HL-60 (cell line): Measurements from ENCODE around the gene SCAMP2.

ENCODE experiments used
- DNase-seq, 2 experiments: peaks; one replicate each; pipeline ENCODE4 v3.0.0-alpha.2; 2010 to 2020; ENCODE audit warnings: low read depth in 1 of 2, low spot score in 1 of 2
- H3K27ac ChIP-seq: fragments of 250-450 bp; sonication (Bioruptor Pico); replicated peaks from 2 replicates; pipeline ENCODE4 v1.5.1; 2020; ENCODE audit warnings: mild to moderate bottlenecking, moderate library complexity
- H3K27me3 ChIP-seq: fragments of 250-450 bp; sonication (Bioruptor Pico); 2 replicates; pipeline ENCODE4 v1.5.1; 2021; ENCODE audit warnings: mild to moderate bottlenecking, moderate library complexity; ENCODE audit not compliant: insufficient read depth, poor library complexity, severe bottlenecking
- H3K4me3 ChIP-seq: replicated peaks from 2 replicates; pipeline ENCODE4 v1.5.1; 2011; ENCODE audit warnings: mild to moderate bottlenecking, control low read depth, low read length; ENCODE audit not compliant: insufficient read depth
- CTCF ChIP-seq: IDR thresholded peaks from one replicate; pipeline ENCODE4 v1.5.1; 2011; ENCODE audit warnings: low read length, control low read depth, inconsistent platforms; ENCODE audit not compliant: insufficient read depth
- GABPA ChIP-seq: IDR thresholded peaks from 2 replicates; pipeline ENCODE4 v1.6.1; 2012; ENCODE audit warnings: low read depth
- POLR2AphosphoS5 ChIP-seq: IDR thresholded peaks from 2 replicates; pipeline ENCODE4 v1.6.1; 2012; ENCODE audit warnings: low read depth
- REST ChIP-seq: IDR thresholded peaks from 2 replicates; pipeline ENCODE4 v1.6.1; 2012; ENCODE audit warnings: low read depth; ENCODE audit not compliant: insufficient replicate concordance
- SPI1 ChIP-seq: IDR thresholded peaks from 2 replicates; pipeline ENCODE4 v1.6.1; 2012; ENCODE audit warnings: low read depth, mild to moderate bottlenecking, borderline replicate concordance
- microRNA-seq: library from miRNA; unstranded; fragments of <30 nt; microRNA quantifications from one replicate; pipeline ENCODE4, GENCODE V29; 2018

Gene SCAMP2

GRCh38 chr15:74795966-74796625 is 77.1 kb downstream of the SCAMP2 start:
- DNase-seq: no peak
- no peaks in the 10 kb centered on the region for H3K27me3 ChIP-seq
- no peak overlapping the region for H3K4me3 ChIP-seq
- TF ChIP-seq REST (no peak), POLR2AphosphoS5 (no peak), GABPA (no peak), SPI1 (no peak), CTCF (no peak)
- H3K27ac ChIP-seq: no peak overlapping the region

GRCh38 chr15:74794970-74795349 is 78.2 kb downstream of the SCAMP2 start:
- TF ChIP-seq GABPA: no peak
- TF ChIP-seq CTCF: no peak
- no peak for TF ChIP-seq REST
- TF ChIP-seq SPI1: no peak
- TF ChIP-seq POLR2AphosphoS5: no peak
- H3K27ac ChIP-seq: no peak overlapping the region

DNA sequence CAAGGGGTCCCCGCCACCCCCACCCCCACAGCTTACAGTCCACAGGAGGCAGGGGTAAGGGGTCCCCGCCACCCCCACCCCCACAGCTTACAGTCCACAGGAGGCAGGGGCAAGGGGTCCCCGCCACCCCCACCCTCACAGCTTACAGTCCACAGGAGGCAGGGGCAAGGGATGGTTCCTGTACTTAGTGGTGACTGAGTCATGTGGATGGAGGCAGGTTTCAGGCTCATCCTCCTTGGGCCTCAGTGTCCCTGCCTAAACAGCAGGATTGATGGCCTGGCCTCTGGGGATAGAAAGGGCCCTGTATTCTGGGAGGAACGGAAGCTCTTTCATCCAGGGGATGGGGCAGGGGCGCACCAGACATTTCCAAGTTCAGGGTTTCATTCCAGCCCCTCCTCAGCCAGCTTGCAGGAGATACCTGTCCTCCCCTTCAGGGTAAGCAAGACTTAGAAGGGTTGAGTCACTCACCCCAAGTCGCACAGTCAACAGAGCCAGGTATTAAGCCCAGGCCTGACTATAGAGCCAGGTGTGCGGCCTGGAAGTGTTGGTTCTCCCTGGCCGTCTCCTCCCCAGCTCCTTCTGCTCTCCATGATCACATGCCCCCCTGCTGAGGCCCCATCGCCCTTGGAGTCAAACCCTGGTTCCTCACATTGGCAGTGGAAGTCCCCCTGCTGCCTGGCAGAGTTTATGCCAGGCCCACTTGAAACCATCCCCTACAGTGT is 78.8 kb downstream of the SCAMP2 start:
- no peak for TF ChIP-seq POLR2AphosphoS5
- no peak for TF ChIP-seq CTCF
- TF ChIP-seq SPI1: no peak
- H3K27ac ChIP-seq: no peak overlapping the region
- DNase-seq: no peak

More at GRCh38 chr15:74794970-74795349, 78.2 kb downstream of the SCAMP2 start:
- DNase-seq: no peak
- Histone ChIP-seq H3K4me3 (no peak overlapping the region), H3K27me3 (no peaks in the 10 kb centered on the region)

More for the DNA sequence above, 78.8 kb downstream of the SCAMP2 start:
- Histone ChIP-seq H3K27me3 (no peaks in the 10 kb centered on the region), H3K4me3 (no peak overlapping the region)

Small RNA genes lying within 50 kb of the gene (microRNA-seq; reads per million reads assigned to microRNA genes)
- gene MIR6882: 1.5 reads per million
